PC-9 (cell line): Measurements from ENCODE around the gene USP34. TPM values are rescaled to one million over a fixed set of nuclear protein-coding genes. Genes with fewer than 3 reads are reported as not detected.
A peak's percentile ranks its signal among the peaks of the same experiment; 100 is the strongest.

ENCODE experiments used
- BruUV-seq: library from RNA; stranded (reverse); fragments of 400-500 nt; replicated peaks from 2 replicates; lab custom pipeline; 2021; lab: Mats Ljungman, UMichigan
- CTCF ChIA-PET: fragments of 300-600 bp; sonication (Branson Sonifier 250); formaldehyde crosslinking; loops from one replicate; lab custom pipeline; 2022; ENCODE audit warnings: antibody characterized with exemption; lab: Charles Lee
- POLR2A ChIA-PET: fragments of 300-600 bp; sonication (Branson Sonifier 250); formaldehyde crosslinking; loops from one replicate; lab custom pipeline; 2022; ENCODE audit warnings: antibody characterized with exemption; ENCODE audit not compliant: unreplicated experiment; lab: Charles Lee
- DNase-seq, 2 experiments: peaks; one replicate each; pipeline versions ENCODE4 v3.0.0 to v3.0.0-alpha.2; 2015 to 2022; ENCODE audit warnings: mixed read lengths in 1 of 2
- H2AFZ ChIP-seq: fragments of 200-600 bp; sonication (generic); 2 replicates; pipeline ENCODE4 v1.8.1; 2017; ENCODE audit warnings: antibody characterized with exemption
- H3F3A ChIP-seq: fragments of 200-600 bp; sonication (generic); 2 replicates; pipeline ENCODE4 v1.8.1; 2017; ENCODE audit warnings: antibody characterized with exemption, mild to moderate bottlenecking, low read depth; ENCODE audit not compliant: insufficient read depth
- H3K27ac ChIP-seq: fragments of 200-600 bp; sonication (generic); 2 replicates; pipeline ENCODE4 v1.6.1; 2016; ENCODE audit warnings: mixed run types
- H3K27me3 ChIP-seq: fragments of 200-600 bp; sonication (generic); 2 replicates; pipeline ENCODE4 v1.6.1; 2016; ENCODE audit warnings: low read depth, mixed run types; ENCODE audit not compliant: insufficient read depth
- H3K36me3 ChIP-seq: fragments of 200-600 bp; sonication (generic); 2 replicates; pipeline ENCODE4 v1.6.1; 2016; ENCODE audit warnings: low read depth, mixed run types
- H3K4me1 ChIP-seq: fragments of 200-600 bp; sonication (generic); replicated peaks from 2 replicates; pipeline ENCODE4 v1.6.1; 2016; ENCODE audit warnings: mixed run types; ENCODE audit not compliant: insufficient read depth
- H3K4me2 ChIP-seq: fragments of 200-600 bp; sonication (generic); 2 replicates; pipeline ENCODE4 v1.6.1; 2017; ENCODE audit warnings: mixed run types
- H3K4me3 ChIP-seq: fragments of 200-600 bp; sonication (generic); 2 replicates; pipeline ENCODE4 v1.6.1; 2016; ENCODE audit warnings: mixed run types
- H3K79me2 ChIP-seq: fragments of 200-600 bp; sonication (generic); 2 replicates; pipeline ENCODE4 v1.6.1; 2017; ENCODE audit warnings: low read depth, mixed run types
- H3K9me2 ChIP-seq: fragments of 200-600 bp; sonication (generic); 2 replicates; pipeline ENCODE4 v1.8.1; 2017; ENCODE audit warnings: mild to moderate bottlenecking; ENCODE audit not compliant: insufficient read depth
- H3K9me3 ChIP-seq: fragments of 200-600 bp; sonication (generic); 2 replicates; pipeline ENCODE4 v1.8.1; 2016; ENCODE audit warnings: low read depth; ENCODE audit not compliant: insufficient read depth
- H4K20me1 ChIP-seq: fragments of 200-600 bp; sonication (generic); 2 replicates; pipeline ENCODE4 v1.8.1; 2017; ENCODE audit not compliant: insufficient read depth
- EZH2 ChIP-seq: fragments of 200-600 bp; sonication (generic); IDR thresholded peaks from 2 replicates; pipeline ENCODE4 v1.8.0; 2017; ENCODE audit warnings: antibody characterized with exemption, low read depth
- intact Hi-C: fragments of 100-400 bp; cut with micrococcal nuclease; formaldehyde crosslinking; loops from one replicate; pipeline ENCODE4 v1.10.0; 2022; ENCODE audit not compliant: unreplicated experiment
- total RNA-seq: library from RNA; stranded (reverse); gene quantifications from 2 replicates; pipeline ENCODE4 v1.2.3, GENCODE V29; 2021
- TF ChIP-seq, protein P1 (sequence below): fragments of 200-600 bp; sonication (generic); conservative IDR thresholded peaks from 2 replicates; pipeline ENCODE4 v1.6.1; 2017; ENCODE audit warnings: mixed run types, antibody characterized with exemption, mild to moderate bottlenecking, moderate library complexity

Gene USP34
- total RNA-seq, 1 experiment from 2014 or later = 120 TPM

DNA sequence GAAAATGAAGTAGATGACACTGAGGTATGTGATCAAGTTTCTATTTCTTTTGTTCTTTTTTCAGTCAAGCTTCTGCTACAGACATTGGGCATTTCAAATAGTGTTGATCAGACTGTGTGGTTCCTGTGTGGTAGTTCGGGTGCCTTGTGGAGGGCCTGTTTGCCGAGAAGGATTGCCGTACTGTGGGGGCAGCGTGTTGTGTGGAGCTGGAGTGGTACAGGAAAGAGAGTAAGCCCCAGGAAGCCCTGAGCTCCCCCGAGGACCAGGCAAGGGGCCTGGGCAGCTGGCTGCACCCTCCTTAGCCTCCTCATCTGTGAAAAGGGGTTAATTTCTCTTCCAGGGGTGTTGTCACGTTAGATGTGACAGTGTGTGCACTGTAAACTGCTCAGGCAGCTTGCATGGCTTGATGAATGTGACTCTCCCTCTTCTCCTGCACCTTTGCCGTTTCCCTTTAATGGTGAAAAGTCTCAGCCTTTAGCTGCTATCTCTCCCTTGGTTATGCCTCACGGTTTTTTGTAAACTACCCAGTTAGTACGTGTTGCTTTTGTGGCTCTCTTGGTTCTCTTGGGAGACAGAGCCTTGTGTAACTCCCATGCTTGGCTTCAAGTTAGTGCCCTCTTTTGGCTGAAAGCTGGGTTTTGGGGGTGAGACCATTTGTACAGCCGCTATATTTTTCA is 289.4 kb downstream of the USP34 start:
- intact Hi-C loops = no loop called here
- no peaks in the 10 kb centered on the region; the same call in 1 of the 2 replicates for H3K9me3 ChIP-seq
- peaks cover 11% of the 10 kb centered on the region; the same call in 1 of the 2 replicates for H3F3A ChIP-seq
- H3K27me3 ChIP-seq = no peaks in the 10 kb centered on the region
- H4K20me1 ChIP-seq = 0 out of 2 replicates have a peak, but pooled peaks cover 7% of the 10 kb centered on the region
- H3K4me1 ChIP-seq = peaks cover 24% of the 10 kb centered on the region
- TF ChIP-seq, protein P1, sequence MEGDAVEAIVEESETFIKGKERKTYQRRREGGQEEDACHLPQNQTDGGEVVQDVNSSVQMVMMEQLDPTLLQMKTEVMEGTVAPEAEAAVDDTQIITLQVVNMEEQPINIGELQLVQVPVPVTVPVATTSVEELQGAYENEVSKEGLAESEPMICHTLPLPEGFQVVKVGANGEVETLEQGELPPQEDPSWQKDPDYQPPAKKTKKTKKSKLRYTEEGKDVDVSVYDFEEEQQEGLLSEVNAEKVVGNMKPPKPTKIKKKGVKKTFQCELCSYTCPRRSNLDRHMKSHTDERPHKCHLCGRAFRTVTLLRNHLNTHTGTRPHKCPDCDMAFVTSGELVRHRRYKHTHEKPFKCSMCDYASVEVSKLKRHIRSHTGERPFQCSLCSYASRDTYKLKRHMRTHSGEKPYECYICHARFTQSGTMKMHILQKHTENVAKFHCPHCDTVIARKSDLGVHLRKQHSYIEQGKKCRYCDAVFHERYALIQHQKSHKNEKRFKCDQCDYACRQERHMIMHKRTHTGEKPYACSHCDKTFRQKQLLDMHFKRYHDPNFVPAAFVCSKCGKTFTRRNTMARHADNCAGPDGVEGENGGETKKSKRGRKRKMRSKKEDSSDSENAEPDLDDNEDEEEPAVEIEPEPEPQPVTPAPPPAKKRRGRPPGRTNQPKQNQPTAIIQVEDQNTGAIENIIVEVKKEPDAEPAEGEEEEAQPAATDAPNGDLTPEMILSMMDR = no peak
- no peak for TF ChIP-seq EZH2
- DNase-seq = no peak
- BruUV-seq = no TSS peak
- H2AFZ ChIP-seq = no peak overlapping the region
- H3K4me2 ChIP-seq = no peak overlapping the region
- peaks cover 38% of the 10 kb centered on the region for H3K79me2 ChIP-seq
- POLR2A ChIA-PET = no interaction called here
- H3K36me3 ChIP-seq = peaks cover 67% of the 10 kb centered on the region
- H3K9me2 ChIP-seq = no peaks in the 10 kb centered on the region
- H3K4me3 ChIP-seq = no peak overlapping the region
- CTCF ChIA-PET = no interaction called here
- H3K27ac ChIP-seq = no peak overlapping the region

DNA sequence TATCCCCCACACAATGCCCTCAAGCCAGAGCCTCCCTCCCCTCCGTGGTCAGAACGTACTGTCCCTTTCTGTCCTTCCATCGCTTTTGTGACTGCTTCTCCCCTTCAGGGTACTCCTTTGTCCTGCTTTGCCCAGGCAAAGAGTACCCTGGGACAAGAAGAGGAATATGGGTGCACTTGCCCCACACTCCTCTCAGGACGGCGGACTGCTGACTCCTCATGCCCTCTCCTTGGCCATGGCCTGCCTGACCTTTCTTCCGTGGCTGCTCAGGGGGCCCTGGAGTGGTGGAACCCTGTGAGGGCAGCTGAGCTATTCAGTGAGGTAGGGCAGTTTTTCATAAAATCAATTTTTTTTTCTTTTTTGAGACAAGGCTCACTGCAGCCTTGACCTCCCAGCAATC is 290.2 kb downstream of the USP34 start:
- H3K27ac ChIP-seq = no peak overlapping the region
- POLR2A ChIA-PET = no interaction called here
- H2AFZ ChIP-seq = no peak overlapping the region
- no peaks in the 10 kb centered on the region; the same call in 1 of the 2 replicates for H3K9me3 ChIP-seq
- no peak overlapping the region for H3K4me3 ChIP-seq
- peaks cover 29% of the 10 kb centered on the region for H3K4me1 ChIP-seq
- no peaks in the 10 kb centered on the region for H3K27me3 ChIP-seq
- TF ChIP-seq, protein P1 = no peak
- TF ChIP-seq EZH2 = no peak
- intact Hi-C loops = no loop called here
- H3K9me2 ChIP-seq = no peaks in the 10 kb centered on the region
- CTCF ChIA-PET = no interaction called here
- no peak for DNase-seq
- BruUV-seq = no TSS peak
- 0 out of 2 replicates have a peak, but pooled peaks cover 7% of the 10 kb centered on the region for H4K20me1 ChIP-seq
- peaks cover 38% of the 10 kb centered on the region for H3K79me2 ChIP-seq
- peaks cover 4% of the 10 kb centered on the region; the same call in 1 of the 2 replicates for H3F3A ChIP-seq
- no peak overlapping the region for H3K4me2 ChIP-seq
- H3K36me3 ChIP-seq = peaks cover 60% of the 10 kb centered on the region

DNA sequence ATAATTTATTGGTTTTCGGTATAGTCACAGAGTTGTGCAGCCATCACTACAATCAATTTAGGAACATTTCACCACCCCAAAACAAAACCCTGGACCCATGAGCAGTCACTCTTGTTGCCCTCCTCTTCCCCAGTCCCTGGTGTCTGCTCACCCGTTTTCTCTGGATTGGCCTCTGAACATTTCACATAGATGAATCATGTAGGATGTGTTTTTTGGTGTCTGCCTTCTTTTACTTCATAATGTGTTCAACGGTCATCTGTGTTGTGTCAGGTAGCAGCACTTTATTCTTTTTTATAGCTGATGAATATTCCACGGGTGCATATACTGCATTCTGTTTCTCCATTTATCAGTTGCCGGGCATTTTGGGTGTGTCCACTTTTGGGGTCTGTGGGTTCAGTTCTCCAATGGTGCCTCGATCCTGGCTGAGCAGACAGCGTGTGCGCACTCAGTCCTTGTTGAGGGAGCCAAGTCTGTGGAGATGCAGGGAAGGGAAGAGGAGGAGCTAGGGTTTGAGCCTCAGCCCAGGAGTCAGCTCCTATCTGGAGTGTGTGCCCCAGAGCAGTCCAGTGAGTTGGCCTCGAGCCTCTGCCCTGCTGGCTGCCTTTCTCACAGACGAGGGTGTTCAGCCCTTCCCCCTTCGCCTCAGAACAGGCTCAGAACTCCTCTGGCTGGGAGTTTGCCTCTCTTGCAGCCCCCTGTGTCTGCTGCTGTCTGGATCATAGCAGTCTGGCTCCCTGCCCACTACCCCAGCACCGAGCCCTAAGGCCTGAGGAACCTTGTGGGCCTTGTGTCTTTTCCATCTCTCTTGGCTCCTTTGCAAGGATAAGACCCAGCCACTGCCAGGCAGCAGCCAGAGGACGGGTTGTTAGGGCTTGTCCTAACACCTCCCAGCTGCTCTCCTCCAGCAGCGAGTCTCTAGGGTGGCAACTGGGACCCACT is 290.9 kb downstream of the USP34 start:
- CTCF ChIA-PET = no interaction called here
- no peak overlapping the region for H3K27ac ChIP-seq
- no peak for TF ChIP-seq EZH2
- TF ChIP-seq, protein P1 = no peak
- peaks cover 38% of the 10 kb centered on the region for H3K79me2 ChIP-seq
- no peaks in the 10 kb centered on the region; the same call in 1 of the 2 replicates for H3K9me3 ChIP-seq
- no peaks in the 10 kb centered on the region for H3K27me3 ChIP-seq
- no peaks in the 10 kb centered on the region for H3K9me2 ChIP-seq
- 0 out of 2 replicates have a peak, but pooled peaks cover 7% of the 10 kb centered on the region for H4K20me1 ChIP-seq
- H3K4me2 ChIP-seq = peak overlapping the region; percentile 97
- POLR2A ChIA-PET = no interaction called here
- no peak for DNase-seq
- peaks cover 4% of the 10 kb centered on the region; the same call in 1 of the 2 replicates for H3F3A ChIP-seq
- peaks cover 54% of the 10 kb centered on the region for H3K36me3 ChIP-seq
- BruUV-seq = no TSS peak
- intact Hi-C loops = loop anchor here (10.0 kb wide), 1 partner anchor 165 kb away; the partner anchor contains the start of genes PEX13 and PUS10
- H3K4me3 ChIP-seq = no peak overlapping the region
- H3K4me1 ChIP-seq = peaks cover 29% of the 10 kb centered on the region
- no peak overlapping the region for H2AFZ ChIP-seq
